ENCODE data around the gene ITM2C. TPM values are rescaled to one million over a fixed set of nuclear protein-coding genes. Genes with fewer than 3 reads are reported as not detected.

Gene ITM2C
- total RNA-seq, 3 donors from 2014 or later: 1,048 to 2,192 (median 2,113) TPM

- ATAC-seq: peak; percentile 86
- intact Hi-C loops (cut with DNase I, micrococcal nuclease): loop anchor here in 1 of 2 donors (10.0 kb wide), 1 partner anchor 54 kb away; no protein-coding TSS in a partner anchor
- TF ChIP-seq CTCF (IDR thresholded peaks at IDR 0.05): no peak
Measured at GRCh38 chr2:230908595-230909191, 44.0 kb downstream of the ITM2C start.

GRCh38 chr2:230909841-230910545, 45.3 kb downstream of the ITM2C start:
- intact Hi-C loops (cut with DNase I, micrococcal nuclease): loop anchor here (10.0 kb wide), 1 partner anchor 55 kb away; no protein-coding TSS in a partner anchor
- peak in 1 of 3 donors; percentile 14 for DNase-seq
- TF ChIP-seq CTCF (IDR thresholded peaks at IDR 0.05): no peak

More at GRCh38 chr2:230908595-230909191, 44.0 kb downstream of the ITM2C start:
- Histone ChIP-seq H3K4me3 (no peak overlapping the region), H3K36me3 (ENCODE audit: low read depth) (no peaks in the 10 kb centered on the region), H3K4me1 (ENCODE audit: low read depth) (peaks cover 3% of the 10 kb centered on the region), H3K9me3 (no peaks in the 10 kb centered on the region)
- DNase-seq: peak; percentile 56 to 70 (median 65)

GRCh38 chr2:230910546-230911177, 45.9 kb downstream of the ITM2C start:
- DNase-seq: peak in 1 of 3 donors; percentile 12
- no peaks in the 10 kb centered on the region for H3K9me3 ChIP-seq
- TF ChIP-seq CTCF (IDR thresholded peaks at IDR 0.05): no peak
- no peak for ATAC-seq
- peaks cover 3% of the 10 kb centered on the region for H3K4me1 ChIP-seq (ENCODE audit: low read depth)
- intact Hi-C loops (cut with DNase I, micrococcal nuclease): loop anchor here in 1 of 2 donors (10.0 kb wide), 1 partner anchor 56 kb away; no protein-coding TSS in a partner anchor
- no peaks in the 10 kb centered on the region for H3K36me3 ChIP-seq (ENCODE audit: low read depth)
- no peak overlapping the region for H3K4me3 ChIP-seq

More at GRCh38 chr2:230909841-230910545, 45.3 kb downstream of the ITM2C start:
- Histone ChIP-seq H3K9me3 (no peaks in the 10 kb centered on the region), H3K36me3 (ENCODE audit: low read depth) (no peaks in the 10 kb centered on the region), H3K4me1 (ENCODE audit: low read depth) (peaks cover 3% of the 10 kb centered on the region), H3K4me3 (no peak overlapping the region)
- ATAC-seq: no peak

GRCh38 chr2:230912046-230912445, 47.3 kb downstream of the ITM2C start:
- H3K9me3 ChIP-seq: no peaks in the 10 kb centered on the region
- H3K4me1 ChIP-seq (ENCODE audit: low read depth): peaks cover 3% of the 10 kb centered on the region
- TF ChIP-seq CTCF (IDR thresholded peaks at IDR 0.05): no peak
- H3K36me3 ChIP-seq (ENCODE audit: low read depth): no peaks in the 10 kb centered on the region
- DNase-seq (peak in 1 of 3 donors; percentile 15), ATAC-seq (no peak)
- intact Hi-C loops (cut with DNase I, micrococcal nuclease): loop anchor here in 1 of 2 donors (10.0 kb wide), 1 partner anchor 57 kb away; no protein-coding TSS in a partner anchor
- H3K4me3 ChIP-seq: no peak overlapping the region

- ATAC-seq: no peak
- intact Hi-C loops (cut with DNase I, micrococcal nuclease): loop anchor here in 1 of 2 donors (10.0 kb wide), 1 partner anchor 58 kb away; no protein-coding TSS in a partner anchor
Measured at GRCh38 chr2:230912724-230913123, 48.0 kb downstream of the ITM2C start.

More at GRCh38 chr2:230912724-230913123, 48.0 kb downstream of the ITM2C start:
- Histone ChIP-seq H3K9me3 (no peaks in the 10 kb centered on the region), H3K36me3 (ENCODE audit: low read depth) (no peaks in the 10 kb centered on the region), H3K4me1 (ENCODE audit: low read depth) (peaks cover 3% of the 10 kb centered on the region), H3K4me3 (no peak overlapping the region)
- no peak for TF ChIP-seq CTCF (IDR thresholded peaks at IDR 0.05)
- no peak for DNase-seq

Data from mucosa of descending colon (tissue), 3 donors.